GM12892 (cell line): Measurements from ENCODE around the gene CAMK2D.

ENCODE experiments used
- POLR2A ChIP-seq: IDR thresholded peaks from 2 replicates; pipeline ENCODE4 v1.6.1; 2011; ENCODE audit warnings: low read depth, low read length, control low read depth
- POLR2AphosphoS5 ChIP-seq: IDR thresholded peaks from 2 replicates; pipeline ENCODE4 v1.6.1; 2011; ENCODE audit warnings: low read depth, low read length, control low read depth
- TAF1 ChIP-seq: IDR thresholded peaks from 2 replicates; pipeline ENCODE4 v1.6.1; 2011; ENCODE audit warnings: low read depth, mild to moderate bottlenecking, control low read depth, low read length, borderline replicate concordance

DNA sequence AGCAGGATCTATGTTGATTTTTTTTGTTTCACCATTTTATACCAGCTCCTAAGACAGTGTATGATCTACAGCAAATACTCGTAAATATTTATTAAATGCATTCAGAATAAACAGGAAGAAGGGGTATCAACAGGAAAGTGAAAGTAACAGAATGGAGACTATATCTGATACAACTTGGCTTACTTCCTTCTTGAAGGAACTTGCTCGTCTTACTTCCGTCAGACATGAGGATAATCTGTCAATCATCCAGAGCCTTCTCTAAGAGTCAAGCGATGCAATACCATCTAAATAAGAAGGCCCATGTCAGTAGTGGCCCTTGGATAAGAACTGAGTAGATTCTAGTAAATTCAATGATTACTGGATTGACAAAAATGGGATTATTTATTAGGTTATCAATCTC lies 84.2 kb downstream of the CAMK2D start:
- TF ChIP-seq POLR2A: no peak
- no peak for TF ChIP-seq POLR2AphosphoS5
- TF ChIP-seq TAF1: no peak
